HG03575 (cell line): Measurements from ENCODE around the gene C18orf32.
"Not testable (repeated sequence)": the region's sequence is repeated elsewhere in the genome, so short reads cannot be mapped to it uniquely, and the experiment has no call there.

Source experiments
- ATAC-seq: cut with Tn5 transposase; IDR thresholded peaks from one replicate; pipeline ENCODE4 v1.9.1; 2021; ENCODE audit not compliant: unreplicated experiment, insufficient number of reproducible peaks, low FRiP score; ENCODE audit errors: extremely low read depth

C18orf32 gene

DNA sequence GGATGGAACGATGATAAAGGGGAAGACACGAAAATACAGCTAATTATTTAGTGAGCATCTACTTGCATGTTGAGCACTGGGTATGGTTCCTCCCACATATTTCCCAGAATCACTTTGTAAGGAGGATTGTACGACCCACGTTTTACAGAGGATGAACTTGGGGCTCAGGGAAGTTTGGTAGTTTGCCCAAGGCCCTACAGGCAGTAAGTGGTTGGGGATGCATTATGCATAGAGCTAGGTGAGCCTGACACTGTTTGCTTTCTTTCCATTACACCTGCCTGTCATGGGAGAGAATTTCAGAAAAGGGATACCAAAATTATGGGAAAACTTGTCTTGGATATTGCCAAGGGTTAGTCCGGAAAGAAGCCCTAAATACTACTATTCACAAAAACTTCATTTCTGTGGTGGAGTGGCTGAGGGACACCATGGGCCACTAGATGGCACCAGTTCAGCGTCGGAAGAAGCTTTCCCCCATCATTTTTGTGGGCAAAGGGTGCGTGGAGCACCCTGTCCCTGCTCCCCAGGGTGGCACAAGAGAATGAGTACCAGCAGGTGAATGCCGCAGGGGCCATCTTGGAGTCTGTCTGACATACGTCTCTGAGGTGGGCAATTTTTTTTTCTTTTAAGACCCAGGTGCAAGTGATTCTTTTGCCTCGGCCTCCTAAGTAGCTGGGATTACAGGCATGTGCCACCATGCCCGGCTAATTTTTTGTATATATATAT is 23.5 kb upstream of the C18orf32 start:
- ATAC-seq: no peak

DNA sequence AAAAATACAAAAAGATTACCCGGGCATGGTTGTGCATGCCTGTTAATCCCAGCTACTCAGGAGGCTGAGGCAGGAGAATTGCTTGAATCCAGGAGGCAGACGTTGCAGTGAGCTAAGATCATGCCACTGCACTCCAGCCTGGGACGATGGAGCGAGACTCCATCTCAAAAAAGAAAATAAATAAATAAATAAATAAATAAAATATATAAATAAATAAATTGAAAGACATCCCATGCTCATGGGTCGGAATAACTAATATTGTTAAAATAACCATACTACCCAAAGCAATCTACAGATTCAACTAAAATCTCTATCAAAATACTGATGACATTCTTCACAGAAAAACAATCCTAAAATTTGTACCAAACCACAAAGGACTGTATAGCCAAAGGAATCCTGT is 19.4 kb upstream of the C18orf32 start:
- ATAC-seq: not testable (repeated sequence)

DNA sequence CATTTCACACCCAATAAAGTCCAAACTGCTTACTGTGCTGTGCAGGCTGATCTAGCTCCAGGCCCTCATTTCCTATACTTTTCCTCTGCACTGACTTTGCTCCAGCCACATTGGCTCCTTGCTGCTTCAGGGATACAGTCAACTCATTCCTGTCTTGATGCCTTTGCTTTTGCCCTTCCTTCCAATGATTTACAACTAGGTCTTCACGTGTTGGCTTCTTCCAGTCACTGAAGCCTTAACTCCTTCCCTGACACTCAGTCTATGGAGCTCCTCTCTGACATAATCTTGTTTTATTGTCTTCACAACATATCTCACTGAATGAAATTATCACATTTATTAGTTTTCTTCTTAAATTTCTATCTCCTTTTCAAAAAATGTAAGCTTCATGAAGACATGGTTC is 16.9 kb upstream of the C18orf32 start:
- ATAC-seq: no peak

DNA sequence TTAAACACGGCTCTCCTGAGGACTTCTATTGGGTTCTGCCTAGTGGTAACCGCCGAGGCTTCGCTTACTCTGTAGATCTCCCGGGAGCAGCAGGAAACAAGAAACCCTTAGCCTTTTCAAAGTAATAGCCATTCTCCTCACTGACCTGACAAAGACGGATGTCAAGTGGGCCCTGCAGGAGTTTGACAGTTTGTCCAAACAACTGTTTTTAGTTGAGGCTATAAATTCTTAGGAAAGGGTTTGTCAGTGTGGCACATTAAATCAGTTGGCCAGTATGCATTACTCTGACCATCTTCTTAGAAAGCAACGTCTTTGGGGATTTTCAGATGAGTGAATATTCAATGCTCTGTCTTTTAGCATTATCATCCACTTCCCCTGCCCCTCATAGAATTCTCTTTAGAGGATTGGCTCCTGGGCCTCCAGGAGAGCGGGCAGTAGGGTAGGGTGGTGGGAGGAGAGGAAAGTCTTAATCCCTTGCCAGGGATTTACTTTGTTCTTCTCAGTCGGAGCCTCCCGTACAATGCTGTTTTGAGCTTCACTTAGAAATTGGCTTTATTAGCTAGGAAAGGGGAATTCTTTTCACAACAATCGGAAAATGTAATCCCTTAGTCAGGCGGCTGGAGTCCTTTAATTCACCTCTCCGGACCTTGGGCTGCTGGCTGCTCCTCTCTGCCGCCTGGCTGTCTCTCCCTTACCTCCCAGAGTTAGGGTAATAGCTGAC is 13.3 kb upstream of the C18orf32 start:
- no peak for ATAC-seq

DNA sequence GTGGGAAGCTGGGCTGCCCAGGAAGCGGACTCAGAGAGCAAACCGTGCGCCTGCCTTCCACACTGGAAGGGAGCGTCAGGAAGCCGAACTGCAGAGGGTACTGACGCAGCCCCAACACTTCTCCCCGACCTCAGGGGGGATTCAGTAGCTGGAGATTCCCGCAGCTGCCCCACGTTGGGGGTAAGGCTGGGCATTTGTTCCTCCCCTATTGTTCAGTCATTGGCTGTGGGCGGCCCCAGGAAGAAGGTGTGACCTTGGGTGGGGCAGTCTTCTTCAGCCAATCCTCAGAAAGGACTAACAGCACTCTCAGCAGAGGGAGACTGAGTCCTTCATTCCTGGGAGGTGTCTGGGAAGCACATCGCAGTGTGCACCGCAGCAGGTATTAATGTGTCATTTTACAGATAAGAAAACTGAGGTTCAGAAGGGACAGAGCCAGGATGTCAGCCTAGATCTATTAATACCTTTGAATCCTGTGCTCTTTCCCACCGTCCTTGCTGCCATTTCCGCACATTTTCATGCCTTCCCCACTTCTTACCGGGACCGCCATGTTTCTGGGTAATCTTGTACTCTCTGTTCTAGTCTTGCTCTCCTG is 12.1 kb upstream of the C18orf32 start:
- ATAC-seq: no peak

DNA sequence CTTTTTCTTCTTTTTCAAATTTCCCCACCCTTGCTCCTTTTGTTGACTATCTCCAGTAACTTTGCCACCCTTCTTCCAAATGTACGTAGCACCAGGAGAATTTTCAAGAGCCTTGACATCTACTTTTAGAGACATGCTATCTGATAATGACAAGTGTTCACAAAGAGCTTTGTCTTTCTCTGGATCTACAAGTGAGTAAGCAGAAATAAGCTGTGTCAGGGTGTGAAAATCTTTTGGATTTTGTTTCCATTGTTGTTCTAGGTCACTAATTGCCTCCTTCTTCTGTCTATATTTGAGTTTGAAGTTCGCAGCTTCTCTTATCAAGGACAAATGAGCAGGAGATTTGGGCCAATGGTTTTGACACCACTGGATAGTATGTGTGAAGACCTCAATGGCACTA is 8.4 kb upstream of the C18orf32 start:
- ATAC-seq: no peak

DNA sequence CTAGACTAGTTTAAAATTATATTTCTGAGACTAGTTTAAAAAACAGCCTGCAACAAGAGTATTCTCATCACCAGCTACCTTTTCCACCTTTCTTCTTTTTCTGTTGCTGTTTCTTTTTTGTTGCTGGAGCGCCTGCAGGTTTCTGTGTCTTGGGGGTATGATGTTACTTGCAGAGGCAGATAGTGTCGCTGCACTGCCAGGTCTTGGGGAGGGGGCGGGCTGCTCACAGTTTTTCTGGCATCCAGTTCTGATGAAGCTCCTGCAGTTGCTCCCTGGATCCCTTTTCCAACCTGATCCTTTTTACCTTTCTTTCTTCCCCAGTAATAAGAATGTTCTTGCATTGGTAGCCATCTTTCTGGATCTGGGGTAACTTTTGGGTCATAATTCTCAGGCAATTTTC is 8.0 kb upstream of the C18orf32 start:
- no peak for ATAC-seq

DNA sequence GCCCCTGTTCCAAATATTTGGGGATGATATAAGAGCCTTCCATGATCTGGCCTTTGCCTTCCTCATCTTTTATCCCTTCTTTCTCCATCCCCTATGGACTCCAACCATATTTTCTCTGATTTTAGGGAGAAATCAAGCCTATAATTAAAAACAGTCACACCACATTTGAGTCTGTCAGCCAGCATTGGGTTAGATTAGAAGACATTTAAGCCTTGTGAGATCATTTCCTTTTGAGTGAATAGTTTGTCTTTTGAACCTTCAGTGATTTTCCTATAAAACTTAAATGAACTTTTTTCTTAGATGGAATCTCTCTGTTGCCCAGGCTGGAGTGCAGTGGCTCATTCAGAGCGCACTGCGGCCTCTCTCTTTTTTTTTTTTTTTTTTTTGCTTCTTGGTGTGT is 7.6 kb upstream of the C18orf32 start:
- no peak for ATAC-seq

DNA sequence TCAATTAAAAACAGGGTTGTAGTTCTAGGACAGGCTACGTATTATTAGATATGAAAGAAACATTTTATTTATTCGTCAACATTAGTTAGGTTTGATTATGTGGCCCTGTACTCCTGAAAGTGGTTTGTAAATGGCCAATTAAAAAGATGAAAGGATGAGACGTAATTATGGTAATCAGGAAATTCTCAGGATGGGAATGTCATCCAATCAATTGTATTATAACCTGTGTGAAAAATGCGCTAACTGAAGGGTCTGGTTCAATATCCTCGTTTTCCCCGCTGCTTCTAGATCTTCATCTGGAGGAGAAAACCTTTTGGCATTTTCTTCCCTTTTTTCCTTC is 5.6 kb upstream of the C18orf32 start:
- ATAC-seq: no peak

DNA sequence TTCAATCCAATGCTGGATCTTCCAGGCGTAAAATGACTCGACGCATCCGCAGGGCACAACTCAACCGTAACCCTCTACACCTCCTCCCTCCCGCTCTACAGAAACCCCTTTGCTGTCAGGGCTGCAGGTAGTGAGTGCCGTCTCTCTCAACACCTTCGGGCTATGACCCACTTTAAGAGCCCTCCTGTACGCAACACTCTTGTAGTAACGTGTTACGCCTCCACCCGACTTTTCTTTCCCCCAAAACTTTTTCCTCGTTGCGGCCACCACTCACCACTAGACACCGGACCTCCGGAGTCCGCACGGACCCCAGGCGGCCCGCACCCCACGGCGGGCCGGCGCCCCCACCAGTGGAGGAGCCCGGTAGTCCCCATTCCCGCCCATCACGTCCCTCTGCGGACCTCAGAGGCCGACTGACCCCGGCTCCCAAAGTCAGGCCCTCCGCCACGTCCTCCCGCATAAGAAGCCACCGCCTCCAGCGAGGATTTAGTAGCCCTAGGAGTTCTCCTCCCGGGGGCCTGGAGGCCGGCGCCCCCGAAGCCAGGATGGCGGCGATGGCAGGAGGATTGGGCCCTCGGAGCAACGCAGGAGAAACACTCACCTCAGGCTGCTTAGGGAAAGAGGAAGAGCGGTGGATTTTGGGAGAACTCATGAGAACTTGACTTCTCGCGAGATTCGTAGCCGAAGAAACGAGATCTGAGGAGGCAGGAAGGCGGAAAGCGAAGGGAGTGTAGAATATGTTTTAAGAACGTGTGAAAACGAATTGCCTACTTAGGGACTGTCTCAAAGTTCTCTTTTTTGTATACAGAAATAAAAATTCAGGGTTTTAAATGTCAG is 5.0 kb upstream of the C18orf32 start, which contains the start of gene RPL17:
Gene RPL17 (minus strand): TSS at position 609 of the 837 bp plus-strand sequence.
- ATAC-seq: peak; percentile 34

DNA sequence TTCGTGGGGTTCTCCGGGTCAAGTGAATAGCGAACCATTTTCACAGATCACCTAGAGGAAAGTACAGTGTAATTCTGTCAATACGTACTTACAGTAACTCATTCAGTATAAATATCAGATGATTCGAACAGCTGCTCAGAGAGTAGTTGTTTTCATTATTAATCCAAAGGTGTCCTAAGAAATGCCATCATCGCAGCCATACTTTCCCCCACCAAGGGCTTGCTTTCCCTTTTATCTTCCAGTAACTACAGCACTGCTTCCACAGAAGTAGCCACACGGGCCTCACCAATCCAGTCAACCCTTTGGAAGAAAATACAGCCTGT is 4.5 kb upstream of the C18orf32 start:
- no peak for ATAC-seq

DNA sequence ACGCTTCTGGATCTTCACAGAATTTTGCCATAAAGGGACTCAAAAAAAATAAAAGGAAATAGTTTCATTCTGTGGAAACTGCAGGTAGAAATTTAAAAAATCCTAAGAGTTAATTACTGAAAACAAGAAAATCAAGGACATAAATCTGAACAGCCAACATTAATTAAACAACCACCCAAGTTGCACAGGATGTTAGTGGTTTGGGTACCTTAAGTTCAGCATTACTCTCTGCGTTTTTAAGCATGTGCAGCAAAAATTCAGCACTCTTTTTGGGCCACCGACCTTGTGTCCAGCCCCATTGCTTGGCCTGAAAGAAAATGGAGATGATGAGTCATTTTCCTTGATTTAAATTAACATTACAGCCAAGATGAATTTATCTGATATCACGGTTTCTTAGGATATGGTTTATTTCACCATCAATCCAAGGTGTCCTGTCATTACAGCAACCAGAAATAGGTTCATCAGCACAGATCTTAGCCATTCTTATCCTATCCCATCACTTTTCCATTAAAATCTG is 3.3 kb upstream of the C18orf32 start:
- ATAC-seq: no peak

DNA sequence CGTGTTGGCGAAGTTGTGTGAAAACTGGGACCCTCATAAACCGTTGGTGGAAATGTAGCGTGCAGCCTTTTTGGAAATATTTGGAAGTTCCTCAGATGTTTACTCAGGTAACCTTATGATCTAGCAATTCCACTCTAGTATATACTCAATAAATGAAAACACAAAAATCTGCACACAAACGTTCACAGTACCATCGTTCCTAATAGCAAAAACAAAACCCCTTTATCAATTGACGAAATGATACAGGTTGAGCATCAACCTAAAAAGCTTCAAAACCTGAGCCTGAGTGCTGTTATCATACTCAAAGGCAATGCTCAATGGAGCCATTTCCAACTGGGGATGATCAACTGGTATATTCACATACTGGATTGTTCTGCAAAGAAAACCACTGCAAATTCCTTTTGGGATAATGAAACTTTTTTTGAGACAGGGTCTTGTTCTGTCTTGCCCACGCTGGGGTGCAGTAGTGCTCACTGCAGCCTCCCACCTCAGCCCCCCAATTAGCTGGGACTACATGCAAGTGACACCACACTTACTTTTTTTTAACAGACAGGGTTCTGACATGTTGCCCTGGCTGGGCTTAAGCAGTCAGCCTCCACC is 777 bp upstream of the C18orf32 start:
- ATAC-seq: no peak

DNA sequence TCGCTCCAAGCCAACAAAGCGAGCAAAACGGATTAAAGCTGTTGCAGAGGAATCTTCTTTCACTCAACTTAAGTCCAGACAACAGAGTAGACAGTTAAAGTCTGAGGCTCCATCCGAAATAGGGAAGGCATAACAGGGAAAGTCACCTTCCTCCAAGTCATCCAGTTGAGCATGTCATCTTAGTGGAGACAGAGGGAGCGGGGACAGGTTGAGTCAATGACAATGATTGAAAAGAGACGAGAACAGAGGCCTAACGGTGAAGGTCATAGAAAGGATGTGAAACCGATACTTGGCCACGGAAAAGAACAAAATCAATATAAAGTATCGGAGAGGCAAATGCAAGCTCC is 455 bp downstream of the C18orf32 start:
- peak; percentile 14 for ATAC-seq

DNA sequence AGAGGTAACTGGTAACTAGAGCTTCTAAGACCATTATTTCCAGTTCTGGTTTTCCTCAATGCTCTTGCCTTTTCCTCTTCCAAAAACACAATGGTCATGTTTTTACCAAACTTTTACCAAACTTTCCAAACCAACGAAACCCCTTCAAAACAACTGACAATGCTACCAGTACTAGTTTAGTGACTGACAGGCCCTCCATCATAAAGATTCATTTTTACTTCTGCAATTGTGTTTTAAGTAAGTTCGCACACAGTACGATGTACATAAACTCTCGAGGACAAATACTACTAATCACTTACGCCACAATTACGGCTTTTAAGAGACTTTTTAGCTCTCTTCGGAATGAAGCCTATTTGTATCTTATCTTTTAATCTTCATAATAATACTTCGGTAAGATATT is 900 bp downstream of the C18orf32 start:
- ATAC-seq: no peak

DNA sequence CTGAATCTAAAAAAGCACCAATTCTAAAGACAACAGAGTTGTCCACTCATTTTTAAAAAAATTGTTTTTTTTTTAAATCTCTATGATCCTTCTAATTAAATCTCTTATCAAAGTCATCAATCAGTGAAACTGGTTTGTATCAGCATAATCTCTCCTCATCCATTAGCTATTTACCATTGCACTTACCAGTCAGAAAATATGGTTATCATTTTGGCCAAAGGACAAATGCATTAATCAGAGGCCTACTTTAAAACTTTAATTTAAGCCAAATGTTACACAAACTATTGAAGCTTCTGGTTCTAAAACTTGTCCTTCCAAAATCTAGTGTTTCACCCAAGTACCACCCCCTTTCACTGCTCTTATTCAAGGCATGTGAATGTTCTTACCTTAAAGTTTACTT is 3.8 kb downstream of the C18orf32 start:
- ATAC-seq: no peak

DNA sequence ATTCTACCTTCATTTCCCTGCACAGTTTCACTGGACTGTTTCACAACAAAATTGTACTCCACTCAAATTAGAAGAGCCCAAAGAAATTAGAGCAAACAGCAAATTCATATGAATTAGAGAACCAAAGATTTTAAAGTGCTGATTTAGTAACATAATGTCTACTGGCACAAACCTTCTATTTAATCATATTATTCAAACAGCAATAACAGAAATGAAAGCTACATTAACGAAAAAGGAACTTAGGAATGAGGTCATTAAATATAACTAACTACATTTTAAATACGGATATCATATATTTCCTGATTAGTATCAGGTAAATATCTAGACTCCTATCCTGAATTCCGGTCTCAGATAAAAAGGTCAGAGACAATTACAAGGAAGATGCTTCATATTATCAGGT is 5.1 kb downstream of the C18orf32 start:
- no peak for ATAC-seq

DNA sequence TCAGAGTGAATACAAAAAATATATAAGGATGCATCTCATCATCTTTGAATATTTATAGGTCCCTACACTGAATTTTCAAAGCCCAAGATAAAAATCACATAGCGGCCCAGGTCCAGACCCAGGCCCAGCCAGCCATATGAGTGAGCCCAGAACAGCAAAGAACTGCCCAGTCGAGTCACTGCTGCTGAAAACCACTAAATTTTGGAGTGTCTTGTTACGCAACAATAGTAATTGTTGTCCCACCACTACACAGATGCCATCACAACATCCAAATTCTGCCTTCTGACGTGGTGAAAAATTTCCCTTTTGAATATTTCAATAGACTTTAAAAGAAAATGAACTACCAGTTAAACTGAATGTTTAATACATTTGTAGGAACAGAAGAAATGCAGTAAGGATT is 5.7 kb downstream of the C18orf32 start:
- ATAC-seq: no peak

DNA sequence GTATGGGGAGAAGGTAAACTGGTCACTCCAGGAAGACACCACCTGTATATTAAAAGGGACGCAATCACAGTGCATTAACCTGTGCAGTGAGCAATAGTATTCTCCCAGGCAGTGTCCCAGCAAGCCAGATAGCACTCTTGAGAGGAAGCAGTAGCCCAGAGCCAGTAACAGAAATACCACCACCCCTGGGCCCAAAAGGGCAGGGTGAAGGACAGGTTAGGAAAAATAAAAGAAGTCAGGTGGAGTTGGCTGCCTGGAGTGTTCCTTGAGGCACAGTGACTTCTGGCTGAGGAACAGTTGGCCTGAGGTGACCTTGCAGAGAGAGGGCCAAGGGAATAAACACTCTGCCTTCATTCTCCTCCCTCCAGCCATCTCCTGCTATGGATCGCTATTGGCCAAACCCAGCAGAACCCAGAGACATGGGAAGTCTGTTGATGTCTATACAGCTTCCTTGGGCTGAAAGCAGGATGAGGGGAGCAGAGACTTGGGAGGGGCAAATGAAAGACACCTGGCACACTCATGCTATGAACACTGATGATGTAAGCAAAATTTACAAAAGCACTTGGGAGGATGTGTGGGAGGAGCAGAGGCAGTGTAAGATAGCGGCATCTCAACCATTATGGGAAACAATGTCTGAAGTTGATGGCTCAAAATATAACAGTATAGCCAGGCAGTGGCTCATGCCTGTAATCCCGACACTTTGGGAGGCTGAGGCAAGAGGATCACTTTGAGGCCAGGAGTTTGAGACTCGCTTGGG is 7.5 kb downstream of the C18orf32 start:
- ATAC-seq: no peak
